T-helper 17 cell (primary cell): ENCODE results near the gene VPS45. TPM values are rescaled to one million over a fixed set of nuclear protein-coding genes. Genes with fewer than 3 reads are reported as not detected.
A peak's percentile ranks its signal among the peaks of the same experiment; 100 is the strongest.

Experiments used
- ATAC-seq: fragments of 150-1000 bp; cut with Tn5 transposase; 2 replicates; pipeline ENCODE4 v1.10.0; 2021; ENCODE audit warnings: mild to moderate bottlenecking, moderate library complexity
- DNase-seq, 3 donors: peaks; one replicate each; pipeline versions ENCODE4 v3.0.0 to v3.0.0-alpha.2; 2020 to 2021
- H3K9me3 ChIP-seq: one replicate; pipeline ENCODE4 v1.7.0; 2013; ENCODE audit warnings: low read length, mild to moderate bottlenecking; ENCODE audit not compliant: control insufficient read depth, poor library complexity, severe bottlenecking
- H3K27ac Mint-ChIP-seq: one replicate; pipeline ENCODE4 v1.8.0; 2022; ENCODE audit warnings: mild to moderate bottlenecking, moderate library complexity, mixed read lengths
- H3K27me3 Mint-ChIP-seq: one replicate; pipeline ENCODE4 v1.8.0; 2022; ENCODE audit warnings: mixed read lengths
- H3K36me3 Mint-ChIP-seq: one replicate; pipeline ENCODE4 v1.8.0; 2022; ENCODE audit warnings: low read depth, mixed read lengths
- H3K4me1 Mint-ChIP-seq: one replicate; pipeline ENCODE4 v1.8.0; 2022; ENCODE audit warnings: mild to moderate bottlenecking, mixed read lengths
- H3K4me3 Mint-ChIP-seq: one replicate; pipeline ENCODE4 v1.8.0; 2022; ENCODE audit warnings: mild to moderate bottlenecking, moderate library complexity, mixed read lengths
- total RNA-seq, 4 donors: library from RNA in 2 of 4; stranded (reverse) in 2 of 4; gene quantifications; one replicate each; pipeline ENCODE4 v1.2.3 and lab custom pipeline; 2022 to 2026

Gene VPS45
- total RNA-seq, 2 donors from 2014 or later: 17.5 to 18.4 TPM

- H3K4me1 Mint-ChIP-seq: peaks cover 19% of the 10 kb centered on the region
- DNase-seq: no peak
- no peak for ATAC-seq
- no peak overlapping the region for H3K4me3 Mint-ChIP-seq
- peaks cover 16% of the 10 kb centered on the region for H3K36me3 Mint-ChIP-seq
- no peaks in the 10 kb centered on the region for H3K9me3 ChIP-seq
- no peaks in the 10 kb centered on the region for H3K27me3 Mint-ChIP-seq
- H3K27ac Mint-ChIP-seq: no peak overlapping the region
Observed at GRCh38 chr1:150082494-150082893, 14.9 kb downstream of the VPS45 start.

DNA sequence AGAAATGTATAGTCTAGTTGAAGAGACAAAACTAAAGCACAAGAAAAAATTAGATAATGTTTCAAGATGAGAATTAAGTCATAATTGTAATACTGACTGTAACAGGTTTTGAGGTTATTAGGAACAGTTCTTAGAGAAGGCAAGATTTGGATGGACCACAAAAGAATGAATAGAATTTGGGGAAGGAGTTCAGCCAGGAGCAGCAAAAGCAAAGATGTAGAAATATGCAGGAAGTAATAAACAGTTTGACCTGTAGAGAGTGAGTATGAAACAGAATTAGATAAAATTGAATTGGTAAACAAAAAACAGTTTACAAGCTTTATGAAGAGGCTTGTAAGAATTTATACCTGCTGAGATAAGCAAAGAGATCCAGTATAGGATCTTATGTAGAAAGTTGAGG, 16.3 kb downstream of the VPS45 start:
- Mint-ChIP-seq H3K4me3 (no peak overlapping the region), H3K36me3 (peaks cover 15% of the 10 kb centered on the region), H3K27ac (no peak overlapping the region), H3K4me1 (peaks cover 14% of the 10 kb centered on the region), H3K27me3 (no peaks in the 10 kb centered on the region)
- DNase-seq (no peak), ATAC-seq (no peak)
- H3K9me3 ChIP-seq: no peaks in the 10 kb centered on the region

- H3K9me3 ChIP-seq: no peaks in the 10 kb centered on the region
- H3K4me3 Mint-ChIP-seq: no peak overlapping the region
- H3K4me1 Mint-ChIP-seq: peaks cover 20% of the 10 kb centered on the region
- ATAC-seq (no peak), DNase-seq (no peak)
- H3K36me3 Mint-ChIP-seq: peaks cover 18% of the 10 kb centered on the region
- peak overlapping the region; percentile 16 for H3K27ac Mint-ChIP-seq
- H3K27me3 Mint-ChIP-seq: no peaks in the 10 kb centered on the region
Observed at GRCh38 chr1:150085406-150085805, 17.8 kb downstream of the VPS45 start.

- ATAC-seq: no peak
- peaks cover 24% of the 10 kb centered on the region for H3K4me1 Mint-ChIP-seq
- H3K27ac Mint-ChIP-seq: no peak overlapping the region
- H3K36me3 Mint-ChIP-seq: peaks cover 18% of the 10 kb centered on the region
- H3K9me3 ChIP-seq: no peaks in the 10 kb centered on the region
- no peak for DNase-seq
- no peak overlapping the region for H3K4me3 Mint-ChIP-seq
- H3K27me3 Mint-ChIP-seq: no peaks in the 10 kb centered on the region
Observed at GRCh38 chr1:150087415-150087814, 19.8 kb downstream of the VPS45 start.

DNA sequence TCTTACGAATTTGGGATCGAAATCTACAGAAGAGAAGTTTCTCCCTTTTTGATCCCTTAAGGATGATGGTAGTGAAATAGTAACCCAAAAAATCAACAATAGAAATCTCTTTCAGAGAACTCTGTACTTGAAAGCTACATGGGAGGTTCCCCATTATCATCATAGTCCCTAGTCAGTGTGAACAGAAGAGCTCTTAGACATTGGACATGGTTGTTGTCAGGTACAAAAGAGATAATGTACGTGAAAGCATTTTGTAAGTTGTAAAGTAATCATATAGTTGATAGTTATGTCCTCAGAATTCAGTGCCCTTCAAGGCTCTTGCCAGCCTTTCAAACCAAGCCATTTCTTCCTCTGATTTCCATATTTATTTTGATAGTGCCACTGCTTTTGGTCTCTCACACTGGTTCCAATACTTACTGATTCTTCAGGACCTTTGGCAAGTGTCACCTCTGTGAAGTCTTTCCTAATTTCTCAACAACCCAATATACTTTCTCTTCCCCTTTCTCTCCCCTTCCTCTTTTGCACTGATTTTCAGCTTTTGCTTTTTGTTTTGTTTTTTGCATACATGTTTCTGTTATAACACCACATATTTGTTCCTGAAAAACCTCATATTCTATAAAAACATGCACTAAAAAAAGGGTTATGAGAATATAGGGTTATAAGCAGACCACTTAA, 22.4 kb downstream of the VPS45 start:
- no peak for ATAC-seq
- DNase-seq: no peak
- H3K9me3 ChIP-seq: no peaks in the 10 kb centered on the region
- H3K36me3 Mint-ChIP-seq: peaks cover 9% of the 10 kb centered on the region
- H3K4me3 Mint-ChIP-seq: no peak overlapping the region
- H3K27ac Mint-ChIP-seq: no peak overlapping the region
- peaks cover 21% of the 10 kb centered on the region for H3K4me1 Mint-ChIP-seq
- no peaks in the 10 kb centered on the region for H3K27me3 Mint-ChIP-seq

DNA sequence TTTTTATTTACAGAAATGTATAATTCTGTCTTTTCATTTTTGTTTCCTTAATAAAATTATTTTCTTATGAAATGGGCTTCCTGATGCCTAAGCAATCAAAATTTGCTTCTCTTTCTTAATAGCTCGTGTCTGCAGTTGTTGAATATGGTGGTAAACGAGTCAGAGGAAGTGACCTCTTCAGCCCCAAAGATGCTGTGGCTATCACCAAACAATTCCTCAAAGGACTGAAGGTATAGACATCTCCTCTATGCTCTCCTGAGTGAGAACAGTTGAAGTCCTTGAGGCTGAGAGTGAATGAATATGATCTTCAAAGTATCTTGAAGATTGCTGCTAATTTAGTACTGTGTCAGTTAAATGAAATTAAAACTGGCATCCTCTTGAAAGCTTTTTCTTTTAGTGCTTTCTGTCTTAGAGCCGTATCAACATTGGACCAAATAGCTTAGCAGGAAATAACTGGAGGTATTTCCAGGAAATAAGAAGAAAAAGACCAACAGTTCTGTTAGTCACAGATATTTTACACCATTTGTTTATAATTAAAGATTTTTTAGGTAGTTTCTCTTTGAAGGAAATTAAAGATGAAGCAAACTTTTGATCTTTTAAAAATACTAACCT, 24.7 kb downstream of the VPS45 start:
- no peaks in the 10 kb centered on the region for H3K27me3 Mint-ChIP-seq
- DNase-seq (no peak), ATAC-seq (no peak)
- H3K9me3 ChIP-seq: no peaks in the 10 kb centered on the region
- H3K4me3 Mint-ChIP-seq: peak overlapping the region; percentile 45
- peak overlapping the region; percentile 47 for H3K27ac Mint-ChIP-seq
- peaks cover 19% of the 10 kb centered on the region for H3K4me1 Mint-ChIP-seq
- H3K36me3 Mint-ChIP-seq: peaks cover 8% of the 10 kb centered on the region

- DNase-seq (no peak), ATAC-seq (no peak)
- Mint-ChIP-seq H3K4me1 (peaks cover 19% of the 10 kb centered on the region), H3K4me3 (no peak overlapping the region), H3K36me3 (peaks cover 6% of the 10 kb centered on the region), H3K27ac (peak overlapping the region; percentile 81), H3K27me3 (no peaks in the 10 kb centered on the region)
- no peaks in the 10 kb centered on the region for H3K9me3 ChIP-seq
Observed at GRCh38 chr1:150093805-150094204, 26.2 kb downstream of the VPS45 start.

GRCh38 chr1:150094734-150095265, 27.2 kb downstream of the VPS45 start:
- ATAC-seq (peak; percentile 30), DNase-seq (no peak)
- Mint-ChIP-seq H3K27ac (no peak overlapping the region), H3K27me3 (no peaks in the 10 kb centered on the region), H3K4me1 (peaks cover 17% of the 10 kb centered on the region), H3K36me3 (peaks cover 6% of the 10 kb centered on the region), H3K4me3 (no peak overlapping the region)
- no peaks in the 10 kb centered on the region for H3K9me3 ChIP-seq

GRCh38 chr1:150102986-150103385, 35.4 kb downstream of the VPS45 start:
- Mint-ChIP-seq H3K27me3 (no peaks in the 10 kb centered on the region), H3K27ac (peak overlapping the region; percentile 97), H3K36me3 (no peaks in the 10 kb centered on the region), H3K4me3 (no peak overlapping the region), H3K4me1 (peaks cover 55% of the 10 kb centered on the region)
- ATAC-seq (peak; percentile 67), DNase-seq (no peak)
- H3K9me3 ChIP-seq: no peaks in the 10 kb centered on the region

DNA sequence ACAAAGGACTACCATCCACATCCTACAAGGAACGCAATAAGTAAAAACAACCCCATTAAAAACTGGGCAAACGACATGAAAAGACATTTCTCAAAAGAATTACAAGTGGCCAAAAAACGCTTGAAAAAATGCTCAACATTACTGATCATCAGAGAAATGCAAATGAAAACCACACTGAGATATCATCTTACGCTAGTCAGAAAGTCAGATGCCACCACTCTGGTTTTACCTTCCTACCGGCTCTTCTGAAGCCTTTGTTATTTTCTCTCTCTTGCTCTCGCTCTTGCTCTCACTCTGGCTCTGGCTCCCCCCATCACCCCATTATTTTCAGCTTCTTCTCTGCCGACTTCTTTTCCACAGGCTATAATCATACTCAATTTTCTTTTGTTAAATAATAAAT, 38.8 kb downstream of the VPS45 start:
- peak in 1 of 3 donors; percentile 7 for DNase-seq
- H3K4me1 Mint-ChIP-seq: peaks cover 69% of the 10 kb centered on the region
- H3K4me3 Mint-ChIP-seq: peak overlapping the region; percentile 76
- peak; percentile 78 for ATAC-seq
- peak overlapping the region; percentile 97 for H3K27ac Mint-ChIP-seq
- H3K27me3 Mint-ChIP-seq: no peaks in the 10 kb centered on the region
- H3K9me3 ChIP-seq: no peaks in the 10 kb centered on the region
- H3K36me3 Mint-ChIP-seq: peaks cover 4% of the 10 kb centered on the region

GRCh38 chr1:150109586-150109985, 42.0 kb downstream of the VPS45 start:
- H3K36me3 Mint-ChIP-seq: peaks cover 5% of the 10 kb centered on the region
- H3K4me1 Mint-ChIP-seq: peaks cover 55% of the 10 kb centered on the region
- peak overlapping the region; percentile 97 for H3K27ac Mint-ChIP-seq
- no peaks in the 10 kb centered on the region for H3K9me3 ChIP-seq
- H3K4me3 Mint-ChIP-seq: peak overlapping the region; percentile 95
- no peak for DNase-seq
- H3K27me3 Mint-ChIP-seq: no peaks in the 10 kb centered on the region
- peak; percentile 62 for ATAC-seq

GRCh38 chr1:150110116-150110515, 42.5 kb downstream of the VPS45 start:
- H3K27ac Mint-ChIP-seq: peak overlapping the region; percentile 97
- H3K4me1 Mint-ChIP-seq: peaks cover 52% of the 10 kb centered on the region
- DNase-seq (no peak), ATAC-seq (peak; percentile 41)
- peaks cover 5% of the 10 kb centered on the region for H3K36me3 Mint-ChIP-seq
- H3K27me3 Mint-ChIP-seq: no peaks in the 10 kb centered on the region
- H3K4me3 Mint-ChIP-seq: peak overlapping the region; percentile 95
- no peaks in the 10 kb centered on the region for H3K9me3 ChIP-seq

GRCh38 chr1:150111670-150112069, 44.1 kb downstream of the VPS45 start:
- H3K4me1 Mint-ChIP-seq: peaks cover 37% of the 10 kb centered on the region
- peak overlapping the region; percentile 97 for H3K27ac Mint-ChIP-seq
- peak overlapping the region; percentile 95 for H3K4me3 Mint-ChIP-seq
- no peaks in the 10 kb centered on the region for H3K9me3 ChIP-seq
- peaks cover 5% of the 10 kb centered on the region for H3K36me3 Mint-ChIP-seq
- DNase-seq (no peak), ATAC-seq (no peak)
- no peaks in the 10 kb centered on the region for H3K27me3 Mint-ChIP-seq

GRCh38 chr1:150115121-150115520, 47.5 kb downstream of the VPS45 start:
- H3K4me1 Mint-ChIP-seq: peaks cover 14% of the 10 kb centered on the region
- H3K27me3 Mint-ChIP-seq: no peaks in the 10 kb centered on the region
- ATAC-seq (no peak), DNase-seq (no peak)
- H3K4me3 Mint-ChIP-seq: no peak overlapping the region
- H3K36me3 Mint-ChIP-seq: peaks cover 5% of the 10 kb centered on the region
- no peaks in the 10 kb centered on the region for H3K9me3 ChIP-seq
- H3K27ac Mint-ChIP-seq: no peak overlapping the region
